Ovary (tissue), 9 donors: ENCODE data around the gene GRIN2A. TPM values are rescaled to one million over a fixed set of nuclear protein-coding genes. Genes with fewer than 3 reads are reported as not detected.

ENCODE experiments used
- DNase-seq, 5 donors: peaks; one replicate each; pipeline ENCODE4 v3.0.0-alpha.2; 2019 to 2020
- H3K27ac ChIP-seq, 2 donors: fragments of 200-600 bp; one replicate each; pipeline versions ENCODE4 v1.5.1 to v1.8.0; 2019 to 2022
- H3K27me3 ChIP-seq: fragments of 200-600 bp; one replicate; pipeline ENCODE4 v1.8.0; 2022
- H3K36me3 ChIP-seq: fragments of 200-600 bp; sonication (generic); one replicate; pipeline ENCODE4 v1.5.1; 2019
- H3K4me1 ChIP-seq: one replicate; pipeline ENCODE4 v1.8.1; 2013; ENCODE audit warnings: mild to moderate bottlenecking, moderate library complexity; ENCODE audit not compliant: insufficient read depth
- H3K4me3 ChIP-seq: fragments of 200-600 bp; sonication (generic); one replicate; pipeline ENCODE4 v1.5.1; 2017
- H3K9me3 ChIP-seq, 2 donors: fragments of 200-600 bp in 1 of 2; sonication (generic) in 1 of 2; one replicate each; pipeline versions ENCODE4 v1.5.1 to v1.8.1; 2013 to 2019; ENCODE audit warnings: mild to moderate bottlenecking in 1 of 2, moderate library complexity in 1 of 2
- EP300 ChIP-seq: sonication (generic); formaldehyde crosslinking; IDR thresholded peaks from one replicate; pipeline ENCODE4 v1.6.1; 2017; ENCODE audit warnings: antibody characterized with exemption
- POLR2A ChIP-seq: fragments of 450-650 bp; IDR thresholded peaks from one replicate; pipeline ENCODE4 v1.6.1; 2017; ENCODE audit warnings: antibody characterized with exemption, mild to moderate bottlenecking, moderate library complexity
- WGBS, 3 donors: extraction: QIAGEN DNeasy Blood & Tissue Kit in 1 of 3; methylation state at CpG; one replicate each; pipeline versions ENCODE4 v1.1.5 to v1.1.7; 2013 to 2017; 5-methylcytosine and 5-hydroxymethylcytosine counted together
- intact Hi-C, 4 donors: fragments of 100-400 bp; cut with DNase I; formaldehyde crosslinking; loops; one replicate each; pipeline versions ENCODE4 v1.11.0 to v1.15.1; 2022 to 2023
- polyA plus RNA-seq, 2 donors: library from polyadenylated mRNA; stranded (reverse); fragments of 200-250 nt in 1 of 2; fragments of 350-450 nt in 1 of 2; fragmentation: Illumina TruSeq in 1 of 2; extraction: RNeasy Lipid Tissue Mini Kit (QIAGEN cat#74804) in 1 of 2; gene quantifications; one replicate each; pipeline ENCODE4 v1.2.3, GENCODE V29; 2013 to 2014
- total RNA-seq, 7 donors: library from RNA; depleted of rRNA in 2 of 7; stranded (reverse); fragments of >200 nt in 2 of 7; fragmentation: NEBNext Ultra II Directional in 3 of 7; extraction: Animal tissue kit (Norgen Biotek cat#: 25700) in 3 of 7; gene quantifications; one replicate each; pipeline versions ENCODE4 v1.1.0 to v1.2.4, GENCODE V29; 2016 to 2023
- TF ChIP-seq, protein P1 (sequence below), 3 donors: fragments of 450-650 bp in 2 of 3; fragments of 200-600 bp in 1 of 3; IDR thresholded peaks; one replicate each; pipeline versions ENCODE4 v1.5.1 to v1.8.0; 2016 to 2022; ENCODE audit warnings: antibody characterized with exemption in 3 of 3, mild to moderate bottlenecking in 1 of 3
- donor health status: DM: no; HTN: no; CAD: no; lungs with moderate emphysema.
- donor health status: DM: no; HTN: no; CAD: no.
- donor health status: Bipolar disorder and iron deficiency.
- donor health status: DM: yes; HTN: yes; CAD: no.
- donor health status: DM: no; HTN: no; CAD: no.
- donor health status: DM: yes; HTN: yes; CAD: no.

Gene GRIN2A
- total and polyA plus RNA-seq, 9 donors, result 0.08 to 5.4 (median 0.57) TPM; not detected in 1

DNA sequence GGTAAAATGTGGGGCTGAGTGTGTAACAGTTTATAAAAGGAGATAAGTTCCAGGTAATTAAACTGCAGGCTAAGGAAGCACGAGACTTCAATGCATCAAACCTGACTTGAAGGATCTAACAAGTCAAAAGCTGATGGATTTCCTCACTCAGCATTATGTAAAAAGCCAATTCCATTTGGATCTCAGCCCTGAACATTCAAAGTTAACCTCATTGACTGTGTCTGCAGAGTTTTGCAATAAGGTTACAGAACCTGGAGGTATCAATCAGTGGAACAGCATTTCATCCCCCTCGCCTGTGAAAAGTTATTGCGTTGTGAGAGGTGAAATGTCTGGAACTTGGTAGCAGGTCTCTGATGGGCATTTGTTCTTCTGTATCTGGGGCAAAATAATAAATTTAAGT, 317.8 kb downstream of the GRIN2A start:
- H3K4me1 ChIP-seq, result no peaks in the 10 kb centered on the region
- H3K4me3 ChIP-seq, result no peak overlapping the region
- H3K9me3 ChIP-seq, result no peaks in the 10 kb centered on the region
- 82 to 84% (median 82%) methylated on average over 3 of the region's 3 CpGs for WGBS, 3 donors
- no peaks in the 10 kb centered on the region for H3K27me3 ChIP-seq
- TF ChIP-seq POLR2A, result no peak
- TF ChIP-seq EP300, result no peak
- TF ChIP-seq, protein P1, sequence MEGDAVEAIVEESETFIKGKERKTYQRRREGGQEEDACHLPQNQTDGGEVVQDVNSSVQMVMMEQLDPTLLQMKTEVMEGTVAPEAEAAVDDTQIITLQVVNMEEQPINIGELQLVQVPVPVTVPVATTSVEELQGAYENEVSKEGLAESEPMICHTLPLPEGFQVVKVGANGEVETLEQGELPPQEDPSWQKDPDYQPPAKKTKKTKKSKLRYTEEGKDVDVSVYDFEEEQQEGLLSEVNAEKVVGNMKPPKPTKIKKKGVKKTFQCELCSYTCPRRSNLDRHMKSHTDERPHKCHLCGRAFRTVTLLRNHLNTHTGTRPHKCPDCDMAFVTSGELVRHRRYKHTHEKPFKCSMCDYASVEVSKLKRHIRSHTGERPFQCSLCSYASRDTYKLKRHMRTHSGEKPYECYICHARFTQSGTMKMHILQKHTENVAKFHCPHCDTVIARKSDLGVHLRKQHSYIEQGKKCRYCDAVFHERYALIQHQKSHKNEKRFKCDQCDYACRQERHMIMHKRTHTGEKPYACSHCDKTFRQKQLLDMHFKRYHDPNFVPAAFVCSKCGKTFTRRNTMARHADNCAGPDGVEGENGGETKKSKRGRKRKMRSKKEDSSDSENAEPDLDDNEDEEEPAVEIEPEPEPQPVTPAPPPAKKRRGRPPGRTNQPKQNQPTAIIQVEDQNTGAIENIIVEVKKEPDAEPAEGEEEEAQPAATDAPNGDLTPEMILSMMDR (IDR thresholded peaks at IDR 0.05), result no peak
- no peak overlapping the region for H3K27ac ChIP-seq
- intact Hi-C loops, result no loop called here
- H3K36me3 ChIP-seq, result no peaks in the 10 kb centered on the region
- no peak for DNase-seq

DNA sequence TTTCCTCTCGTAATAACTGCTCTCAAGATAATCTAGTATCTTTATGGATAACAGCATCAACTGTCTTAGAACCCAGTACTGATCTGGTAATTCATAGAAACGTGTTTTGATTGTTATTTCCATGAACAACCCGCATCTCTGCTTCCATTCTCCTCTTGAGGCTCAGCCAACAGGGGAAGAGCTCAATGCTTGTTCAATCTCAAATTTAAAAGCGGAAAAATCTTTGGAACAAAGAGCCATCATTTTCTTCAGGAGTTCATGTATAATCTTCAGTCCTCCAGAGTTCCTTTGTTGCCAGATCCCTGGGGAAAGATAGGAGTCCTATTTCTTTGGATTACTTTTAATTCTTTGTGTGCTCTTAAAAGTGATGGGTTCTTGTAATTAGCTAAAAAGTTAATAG, 319.9 kb downstream of the GRIN2A start:
- Histone ChIP-seq H3K27me3 (no peaks in the 10 kb centered on the region), H3K36me3 (no peaks in the 10 kb centered on the region), H3K4me3 (no peak overlapping the region), H3K4me1 (no peaks in the 10 kb centered on the region), H3K9me3 (no peaks in the 10 kb centered on the region), H3K27ac (no peak overlapping the region)
- intact Hi-C loops, result no loop called here
- 77 to 82% (median 77%) methylated on average over 4 of the region's 4 CpGs for WGBS, 3 donors
- no peak for DNase-seq
- no peak for TF ChIP-seq EP300
- TF ChIP-seq, protein P1 (IDR thresholded peaks at IDR 0.05), result no peak
- no peak for TF ChIP-seq POLR2A

DNA sequence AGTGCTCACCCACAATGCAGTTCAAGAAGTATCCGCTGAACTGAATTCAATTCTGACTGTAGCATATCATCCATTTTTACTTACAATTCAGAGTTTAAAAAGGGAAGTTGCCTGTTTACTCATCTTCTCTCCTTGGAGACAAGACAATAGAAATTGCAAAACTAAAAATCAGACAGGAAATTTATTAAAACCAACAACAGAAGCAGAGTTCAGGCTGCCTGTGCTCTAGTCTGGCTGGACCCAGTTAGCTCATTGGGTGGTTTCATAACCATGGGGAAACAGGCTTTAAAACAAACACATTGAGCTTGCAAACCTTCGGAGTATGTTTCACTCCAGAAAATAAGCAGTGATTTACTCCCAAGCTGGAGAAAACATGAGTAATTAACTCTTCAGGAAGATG, 321.4 kb downstream of the GRIN2A start:
- DNase-seq, result no peak
- Histone ChIP-seq H3K4me3 (no peak overlapping the region), H3K27me3 (no peaks in the 10 kb centered on the region), H3K4me1 (no peaks in the 10 kb centered on the region), H3K36me3 (no peaks in the 10 kb centered on the region), H3K9me3 (no peaks in the 10 kb centered on the region), H3K27ac (no peak overlapping the region)
- intact Hi-C loops, result no loop called here
- TF ChIP-seq EP300, result no peak
- WGBS, 3 donors, result 56 to 58% (median 57%) methylated on average over 2 of the region's 2 CpGs

DNA sequence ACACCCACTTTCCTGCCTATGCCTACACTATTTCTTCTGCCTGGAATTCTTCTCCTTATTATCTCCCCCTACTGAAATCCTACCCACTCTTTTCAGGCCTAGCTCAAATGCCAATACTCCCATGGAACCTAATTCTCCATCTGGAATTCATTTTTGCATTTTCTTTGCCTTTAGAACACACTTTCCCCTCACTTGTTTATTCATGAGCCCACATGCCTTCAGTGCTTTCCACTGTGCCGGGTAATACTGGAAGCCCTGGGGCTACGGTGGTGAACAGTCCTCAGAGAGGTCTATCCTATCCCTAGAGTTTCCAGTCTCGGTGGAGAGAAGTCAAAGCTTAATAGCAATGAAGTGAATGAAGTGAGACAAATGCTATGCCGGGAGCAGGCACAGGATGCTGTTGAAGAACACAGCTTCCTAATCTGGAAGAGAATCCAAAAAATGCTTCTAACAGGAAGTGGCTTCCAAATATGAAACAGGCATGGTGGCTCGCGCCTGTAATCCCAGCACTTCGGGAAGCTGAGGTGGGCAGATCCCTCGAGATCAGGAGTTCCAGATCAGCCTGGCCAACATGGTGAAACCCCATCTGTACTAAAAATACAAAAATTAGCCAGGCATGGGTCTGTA, 322.4 kb downstream of the GRIN2A start:
- TF ChIP-seq POLR2A, result no peak
- TF ChIP-seq, protein P1 (IDR thresholded peaks at IDR 0.05), result no peak
- no peak for TF ChIP-seq EP300
- Histone ChIP-seq H3K27ac (no peak overlapping the region), H3K4me3 (no peak overlapping the region), H3K4me1 (no peaks in the 10 kb centered on the region), H3K9me3 (no peaks in the 10 kb centered on the region), H3K27me3 (no peaks in the 10 kb centered on the region), H3K36me3 (no peaks in the 10 kb centered on the region)
- DNase-seq, result no peak
- whole genome bisulfite sequencing, 3 donors, result 74 to 78% (median 76%) methylated on average over 8 of the region's 8 CpGs
- intact Hi-C loops, result no loop called here

DNA sequence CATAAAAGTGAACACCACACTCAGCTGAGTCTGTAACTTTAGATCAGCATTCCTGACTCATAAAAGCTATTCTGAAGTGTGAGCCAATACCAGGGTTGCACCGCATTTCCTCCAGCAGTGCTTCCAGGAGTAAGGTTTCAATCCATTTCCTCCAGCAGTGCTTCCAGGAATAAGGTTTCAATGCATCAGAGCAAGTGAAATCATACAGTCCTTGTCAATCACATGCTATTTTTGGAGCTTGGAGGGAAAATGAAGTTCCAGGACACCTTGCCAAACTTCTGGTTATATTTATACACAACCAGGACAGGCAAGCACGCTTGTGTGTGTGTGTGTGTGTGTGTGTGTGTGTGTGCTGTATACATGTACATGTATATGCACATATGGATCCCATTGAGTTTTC, 327.6 kb downstream of the GRIN2A start:
- Histone ChIP-seq H3K4me3 (no peak overlapping the region), H3K27ac (no peak overlapping the region), H3K36me3 (no peaks in the 10 kb centered on the region), H3K4me1 (no peaks in the 10 kb centered on the region), H3K27me3 (no peaks in the 10 kb centered on the region), H3K9me3 (no peaks in the 10 kb centered on the region)
- WGBS, 3 donors, result 53 to 59% (median 53%) methylated on average over 2 of the region's 2 CpGs
- no peak for TF ChIP-seq EP300
- TF ChIP-seq POLR2A, result no peak
- TF ChIP-seq, protein P1 (IDR thresholded peaks at IDR 0.05), result no peak
- intact Hi-C loops, result no loop called here
- DNase-seq, result no peak
